Measurements from ENCODE around the gene PTPN13.

Gene PTPN13

GRCh38 chr4:86586626-86587380, 7.3 kb upstream of the PTPN13 start (continued):
- TF ChIP-seq ZNF24 (tag by site-specific recombination; IDR thresholded peaks at IDR 0.05) (no peak), ZSCAN18 (tag by site-specific recombination; IDR thresholded peaks at IDR 0.05) (no peak), ZNF157 (tag by site-specific recombination; IDR thresholded peaks at IDR 0.05) (no peak)

DNA sequence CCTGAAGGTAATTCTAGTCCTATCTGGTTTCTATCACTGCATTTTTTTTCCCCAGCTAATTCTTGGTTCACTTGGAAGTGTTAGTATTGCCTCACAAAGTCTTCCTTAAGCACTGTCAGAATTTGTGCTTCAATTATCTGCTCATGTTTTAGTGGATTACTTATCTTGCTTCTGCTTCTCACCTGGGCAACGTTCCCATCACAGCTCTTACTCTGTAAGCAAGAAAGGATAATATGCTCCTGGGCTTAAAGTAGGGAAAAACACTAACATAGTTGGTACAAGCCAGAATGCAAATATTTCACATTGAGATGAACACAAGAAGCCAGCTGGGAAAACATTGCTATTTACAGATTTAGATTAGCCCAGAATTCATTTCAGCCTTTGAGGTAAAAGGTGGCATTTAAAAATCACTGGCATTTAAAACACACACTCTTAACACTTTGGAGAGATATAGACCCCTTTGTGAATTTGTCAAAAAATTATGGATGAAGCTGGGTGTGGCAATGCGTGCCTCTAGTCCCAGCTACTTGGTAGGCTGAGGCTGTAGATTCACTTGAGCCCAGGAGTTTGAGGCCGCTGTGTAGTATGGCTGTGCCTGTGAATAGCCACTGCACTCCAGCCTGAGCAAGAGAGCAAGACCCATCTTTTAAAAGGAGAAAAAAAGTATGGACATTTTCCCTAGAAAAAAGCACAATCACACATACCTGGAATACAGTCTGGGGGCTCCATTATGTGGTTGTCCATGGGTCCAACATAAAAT, 6.6 kb upstream of the PTPN13 start:
- ChIA-PET CTCF (interaction anchor here (0.6 to 1.5 kb wide), 3 partner anchors 17 to 135 kb away, joined by 3 to 4 read pairs (median 3); no protein-coding TSS in a partner anchor), POLR2A (no interaction called here)
- H3K9me3 ChIP-seq (ENCODE audit: control insufficient read depth, insufficient read depth, low read depth, low read length) = no peaks in the 10 kb centered on the region
- no peak overlapping the region for H3K4me3 ChIP-seq (ENCODE audit: low read depth, low read length)
- peak overlapping the region; percentile 49; the same call in 1 of the 2 replicates for H3K27ac ChIP-seq (ENCODE audit: extremely low read depth, low read depth, low read length)
- TF ChIP-seq ZNF561 (tag by site-specific recombination; IDR thresholded peaks at IDR 0.05; ENCODE audit: borderline replicate concordance) = no peak
- TF ChIP-seq, protein P1, sequence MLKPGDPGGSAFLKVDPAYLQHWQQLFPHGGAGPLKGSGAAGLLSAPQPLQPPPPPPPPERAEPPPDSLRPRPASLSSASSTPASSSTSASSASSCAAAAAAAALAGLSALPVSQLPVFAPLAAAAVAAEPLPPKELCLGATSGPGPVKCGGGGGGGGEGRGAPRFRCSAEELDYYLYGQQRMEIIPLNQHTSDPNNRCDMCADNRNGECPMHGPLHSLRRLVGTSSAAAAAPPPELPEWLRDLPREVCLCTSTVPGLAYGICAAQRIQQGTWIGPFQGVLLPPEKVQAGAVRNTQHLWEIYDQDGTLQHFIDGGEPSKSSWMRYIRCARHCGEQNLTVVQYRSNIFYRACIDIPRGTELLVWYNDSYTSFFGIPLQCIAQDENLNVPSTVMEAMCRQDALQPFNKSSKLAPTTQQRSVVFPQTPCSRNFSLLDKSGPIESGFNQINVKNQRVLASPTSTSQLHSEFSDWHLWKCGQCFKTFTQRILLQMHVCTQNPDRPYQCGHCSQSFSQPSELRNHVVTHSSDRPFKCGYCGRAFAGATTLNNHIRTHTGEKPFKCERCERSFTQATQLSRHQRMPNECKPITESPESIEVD (tag by site-specific recombination; IDR thresholded peaks at IDR 0.05) = peak; percentile 54
- TF ChIP-seq ZNF76 (tag by site-specific recombination; IDR thresholded peaks at IDR 0.05; ENCODE audit: borderline replicate concordance, low read depth) = no peak
- 0 out of 2 replicates have a peak, but pooled peaks have one; percentile 17 for TF ChIP-seq ZNF335 (tag by site-specific recombination; conservative IDR thresholded peaks at IDR 0.05)
- peak; percentile 49; the same call in 1 of the 2 replicates for TF ChIP-seq OSR2 (tag by site-specific recombination; IDR thresholded peaks at IDR 0.05)
- no peak for TF ChIP-seq ZNF175 (tag by site-specific recombination; IDR thresholded peaks at IDR 0.05)
- no peak for TF ChIP-seq ZNF600 (tag by site-specific recombination; IDR thresholded peaks at IDR 0.05)
- TF ChIP-seq, protein P2, sequence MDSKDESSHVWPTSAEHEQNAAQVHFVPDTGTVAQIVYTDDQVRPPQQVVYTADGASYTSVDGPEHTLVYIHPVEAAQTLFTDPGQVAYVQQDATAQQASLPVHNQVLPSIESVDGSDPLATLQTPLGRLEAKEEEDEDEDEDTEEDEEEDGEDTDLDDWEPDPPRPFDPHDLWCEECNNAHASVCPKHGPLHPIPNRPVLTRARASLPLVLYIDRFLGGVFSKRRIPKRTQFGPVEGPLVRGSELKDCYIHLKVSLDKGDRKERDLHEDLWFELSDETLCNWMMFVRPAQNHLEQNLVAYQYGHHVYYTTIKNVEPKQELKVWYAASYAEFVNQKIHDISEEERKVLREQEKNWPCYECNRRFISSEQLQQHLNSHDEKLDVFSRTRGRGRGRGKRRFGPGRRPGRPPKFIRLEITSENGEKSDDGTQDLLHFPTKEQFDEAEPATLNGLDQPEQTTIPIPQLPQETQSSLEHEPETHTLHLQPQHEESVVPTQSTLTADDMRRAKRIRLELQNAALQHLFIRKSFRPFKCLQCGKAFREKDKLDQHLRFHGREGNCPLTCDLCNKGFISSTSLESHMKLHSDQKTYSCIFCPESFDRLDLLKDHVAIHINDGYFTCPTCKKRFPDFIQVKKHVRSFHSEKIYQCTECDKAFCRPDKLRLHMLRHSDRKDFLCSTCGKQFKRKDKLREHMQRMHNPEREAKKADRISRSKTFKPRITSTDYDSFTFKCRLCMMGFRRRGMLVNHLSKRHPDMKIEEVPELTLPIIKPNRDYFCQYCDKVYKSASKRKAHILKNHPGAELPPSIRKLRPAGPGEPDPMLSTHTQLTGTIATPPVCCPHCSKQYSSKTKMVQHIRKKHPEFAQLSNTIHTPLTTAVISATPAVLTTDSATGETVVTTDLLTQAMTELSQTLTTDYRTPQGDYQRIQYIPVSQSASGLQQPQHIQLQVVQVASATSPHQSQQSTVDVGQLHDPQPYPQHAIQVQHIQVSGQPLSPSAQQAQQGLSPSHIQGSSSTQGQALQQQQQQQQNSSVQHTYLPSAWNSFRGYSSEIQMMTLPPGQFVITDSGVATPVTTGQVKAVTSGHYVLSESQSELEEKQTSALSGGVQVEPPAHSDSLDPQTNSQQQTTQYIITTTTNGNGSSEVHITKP (tag by site-specific recombination; IDR thresholded peaks at IDR 0.05) = peak; percentile 81
- no peak for TF ChIP-seq ZNF621 (tag by site-specific recombination; IDR thresholded peaks at IDR 0.05)
- H3K36me3 ChIP-seq (ENCODE audit: control insufficient read depth in 2 of 2, insufficient read depth in 1 of 2, low read length in 2 of 2) = no peaks in the 10 kb centered on the region
- H3K4me1 ChIP-seq (ENCODE audit: control insufficient read depth, insufficient read depth, low read length) = peaks cover 9% of the 10 kb centered on the region

GRCh38 chr4:86592553-86593249, 1.4 kb upstream of the PTPN13 start:
- Histone ChIP-seq H3K4me1 (ENCODE audit: control insufficient read depth, insufficient read depth, low read length) (peaks cover 18% of the 10 kb centered on the region), H3K9me3 (ENCODE audit: control insufficient read depth, insufficient read depth, low read depth, low read length) (no peaks in the 10 kb centered on the region), H3K27ac (ENCODE audit: extremely low read depth, low read depth, low read length) (peak overlapping the region; percentile 85), H3K36me3 (ENCODE audit: control insufficient read depth in 2 of 2, insufficient read depth in 1 of 2, low read length in 2 of 2) (no peaks in the 10 kb centered on the region), H3K4me3 (ENCODE audit: low read depth, low read length) (peak overlapping the region; percentile 55)
- CTCF ChIA-PET = no interaction called here
- POLR2A ChIA-PET = no interaction called here
- TF ChIP-seq ZNF610 (tag by site-specific recombination; IDR thresholded peaks at IDR 0.05; ENCODE audit: borderline replicate concordance) (no peak), BCL11B (tag by site-specific recombination; IDR thresholded peaks at IDR 0.05; ENCODE audit: low read depth) (no peak), ZNF184 (tag by site-specific recombination; IDR thresholded peaks at IDR 0.05) (no peak), ZNF10 (tag by site-specific recombination; IDR thresholded peaks at IDR 0.05) (peak; percentile 81), ZNF600 (tag by site-specific recombination; IDR thresholded peaks at IDR 0.05) (0 out of 2 replicates have a peak, but pooled peaks have one; percentile 24), TCF7L2 (IDR thresholded peaks at IDR 0.05; ENCODE audit: borderline replicate concordance, low read depth, low read length) (no peak), KLF16 (tag by site-specific recombination; IDR thresholded peaks at IDR 0.05) (no peak), PRDM1 (tag by site-specific recombination; IDR thresholded peaks at IDR 0.05) (peak; percentile 68)
- TF ChIP-seq, protein P3, sequence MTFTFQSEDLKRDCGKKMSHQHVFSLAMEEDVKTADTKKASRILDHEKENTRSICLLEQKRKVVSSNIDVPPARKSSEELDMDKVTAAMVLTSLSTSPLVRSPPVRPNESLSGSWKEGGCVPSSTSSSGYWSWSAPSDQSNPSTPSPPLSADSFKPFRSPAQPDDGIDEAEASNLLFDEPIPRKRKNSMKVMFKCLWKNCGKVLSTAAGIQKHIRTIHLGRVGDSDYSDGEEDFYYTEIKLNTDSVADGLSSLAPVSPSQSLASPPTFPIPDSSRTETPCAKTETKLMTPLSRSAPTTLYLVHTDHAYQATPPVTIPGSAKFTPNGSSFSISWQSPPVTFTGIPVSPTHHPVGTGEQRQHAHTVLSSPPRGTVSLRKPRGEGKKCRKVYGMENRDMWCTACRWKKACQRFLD (tag by site-specific recombination; IDR thresholded peaks at IDR 0.05) = no peak
- TF ChIP-seq, protein P1 (tag by site-specific recombination; IDR thresholded peaks at IDR 0.05) = peak; percentile 68; the same call in 1 of the 2 replicates
